Suprapubic skin (tissue), 4 donors: ENCODE measurements around the gene CFAP74. TPM values are rescaled to one million over a fixed set of nuclear protein-coding genes. Genes with fewer than 3 reads are reported as not detected.

Experiments
- DNase-seq, 2 donors: peaks; one replicate each; pipeline ENCODE4 v3.0.0-alpha.2; 2019; ENCODE audit warnings: low spot score in 2 of 2
- H3K27ac ChIP-seq: fragments of 200-600 bp; sonication (generic); one replicate; pipeline ENCODE4 v1.5.1; 2019
- H3K27me3 ChIP-seq: fragments of 200-600 bp; sonication (generic); one replicate; pipeline ENCODE4 v1.5.1; 2019
- H3K36me3 ChIP-seq: fragments of 200-600 bp; sonication (generic); one replicate; pipeline ENCODE4 v1.5.1; 2019
- H3K4me1 ChIP-seq: fragments of 200-600 bp; sonication (generic); one replicate; pipeline ENCODE4 v1.5.1; 2019
- H3K4me3 ChIP-seq: fragments of 200-600 bp; sonication (generic); one replicate; pipeline ENCODE4 v1.5.1; 2019; ENCODE audit warnings: mild to moderate bottlenecking
- H3K9me3 ChIP-seq: fragments of 200-600 bp; sonication (generic); one replicate; pipeline ENCODE4 v1.5.1; 2019
- CTCF ChIP-seq, 2 donors: fragments of 200-600 bp in 1 of 2; fragments of 450-650 bp in 1 of 2; sonication (generic) in 1 of 2; IDR thresholded peaks; one replicate each; pipeline ENCODE4 v1.5.1; 2016 to 2019; ENCODE audit warnings: antibody characterized with exemption in 2 of 2, mild to moderate bottlenecking in 1 of 2, moderate library complexity in 1 of 2
- EP300 ChIP-seq: sonication (generic); formaldehyde crosslinking; IDR thresholded peaks from one replicate; pipeline ENCODE4 v1.6.1; 2017; ENCODE audit warnings: antibody characterized with exemption
- POLR2A ChIP-seq, 2 donors: fragments of 450-650 bp; IDR thresholded peaks; one replicate each; pipeline ENCODE4 v1.6.1; 2017; ENCODE audit warnings: antibody characterized with exemption in 2 of 2, mild to moderate bottlenecking in 2 of 2, moderate library complexity in 2 of 2
- POLR2AphosphoS5 ChIP-seq, 3 donors: sonication (generic); formaldehyde crosslinking; IDR thresholded peaks; one replicate each; pipeline ENCODE4 v1.6.1; 2017; ENCODE audit warnings: antibody characterized with exemption in 3 of 3
- WGBS: methylation state at CpG from one replicate; pipeline ENCODE4 v1.1.5; 2018; 5-methylcytosine and 5-hydroxymethylcytosine counted together
- total RNA-seq, 4 donors: library from RNA; depleted of rRNA; stranded (reverse); fragments of >200 nt; gene quantifications; one replicate each; pipeline ENCODE4 v1.1.0, GENCODE V29; 2016

CFAP74 gene
- total RNA-seq, 4 donors from 2014 or later: not detected

- no peaks in the 10 kb centered on the region for H3K9me3 ChIP-seq
- TF ChIP-seq EP300 (no peak), POLR2AphosphoS5 (IDR thresholded peaks at IDR 0.05) (no peak), CTCF (IDR thresholded peaks at IDR 0.05) (no peak), POLR2A (IDR thresholded peaks at IDR 0.05) (no peak)
- no peaks in the 10 kb centered on the region for H3K36me3 ChIP-seq
- peaks cover 84% of the 10 kb centered on the region for H3K27me3 ChIP-seq
- H3K4me1 ChIP-seq: peaks cover 18% of the 10 kb centered on the region
- 82% methylated on average over 15 of the region's 25 CpGs for WGBS
- DNase-seq: no peak
- H3K27ac ChIP-seq: no peak overlapping the region
- no peak overlapping the region for H3K4me3 ChIP-seq
Measured at GRCh38 chr1:2021550-2021949, 18.0 kb upstream of the CFAP74 start.

- WGBS: 79% methylated on average over 8 of the region's 11 CpGs
- DNase-seq: no peak
- H3K27ac ChIP-seq: no peak overlapping the region
- TF ChIP-seq POLR2AphosphoS5 (IDR thresholded peaks at IDR 0.05) (no peak), POLR2A (IDR thresholded peaks at IDR 0.05) (no peak), EP300 (no peak), CTCF (IDR thresholded peaks at IDR 0.05) (no peak)
- no peaks in the 10 kb centered on the region for H3K36me3 ChIP-seq
- peaks cover 16% of the 10 kb centered on the region for H3K4me1 ChIP-seq
- no peak overlapping the region for H3K4me3 ChIP-seq
- no peaks in the 10 kb centered on the region for H3K9me3 ChIP-seq
- H3K27me3 ChIP-seq: peaks cover 83% of the 10 kb centered on the region
Measured at GRCh38 chr1:2020310-2020655, 16.7 kb upstream of the CFAP74 start.

- no peak overlapping the region for H3K27ac ChIP-seq
- WGBS: 25% methylated on average over 21 of the region's 61 CpGs
- no peaks in the 10 kb centered on the region for H3K36me3 ChIP-seq
- TF ChIP-seq POLR2AphosphoS5 (IDR thresholded peaks at IDR 0.05) (no peak), CTCF (IDR thresholded peaks at IDR 0.05) (no peak), EP300 (no peak), POLR2A (IDR thresholded peaks at IDR 0.05) (no peak)
- peaks cover 16% of the 10 kb centered on the region for H3K4me1 ChIP-seq
- H3K4me3 ChIP-seq: peak overlapping the region; percentile 50
- H3K9me3 ChIP-seq: no peaks in the 10 kb centered on the region
- H3K27me3 ChIP-seq: peaks cover 83% of the 10 kb centered on the region
- no peak for DNase-seq
Measured at GRCh38 chr1:2019571-2020309, 16.2 kb upstream of the CFAP74 start.

- Histone ChIP-seq H3K9me3 (no peaks in the 10 kb centered on the region), H3K4me1 (peaks cover 16% of the 10 kb centered on the region), H3K36me3 (no peaks in the 10 kb centered on the region), H3K27me3 (peaks cover 81% of the 10 kb centered on the region), H3K27ac (no peak within 1 kb of the TSS), H3K4me3 (peak within 1 kb of the TSS; percentile 50)
- WGBS: no CpG with 5 or more reads among the region's 60 CpGs
- TF ChIP-seq POLR2A (IDR thresholded peaks at IDR 0.05) (no peak), POLR2AphosphoS5 (IDR thresholded peaks at IDR 0.05) (no peak), EP300 (no peak), CTCF (IDR thresholded peaks at IDR 0.05) (no peak)
- no peak for DNase-seq
Measured at GRCh38 chr1:2019172-2019543, 15.6 kb upstream of the CFAP74 start, which contains the start of gene GABRD. Gene GABRD (plus strand): TSS chr1:2019345. CDS start chr1:2019424, 79 bp downstream.

- TF ChIP-seq POLR2A (IDR thresholded peaks at IDR 0.05) (no peak), EP300 (no peak), POLR2AphosphoS5 (IDR thresholded peaks at IDR 0.05) (no peak), CTCF (IDR thresholded peaks at IDR 0.05) (no peak)
- H3K9me3 ChIP-seq: no peaks in the 10 kb centered on the region
- 22% methylated on average over 27 of the region's 48 CpGs for WGBS
- H3K27me3 ChIP-seq: peaks cover 78% of the 10 kb centered on the region
- H3K4me1 ChIP-seq: peaks cover 16% of the 10 kb centered on the region
- no peaks in the 10 kb centered on the region for H3K36me3 ChIP-seq
- peak overlapping the region; percentile 50 for H3K4me3 ChIP-seq
- DNase-seq: no peak
- H3K27ac ChIP-seq: no peak overlapping the region
Measured at GRCh38 chr1:2018217-2019171, 14.9 kb upstream of the CFAP74 start.
